Thyroid gland (tissue), 4 donors: ENCODE measurements around the gene TBX6.

ENCODE experiments used
- CTCF ChIP-seq, 6 experiments: fragments of 200-600 bp in 3 of 6; fragments of 450-650 bp in 3 of 6; sonication (generic) in 3 of 6; IDR thresholded peaks; one replicate each; pipeline ENCODE4 v1.5.1; 2016 to 2019; ENCODE audit warnings: antibody characterized with exemption in 6 of 6, mild to moderate bottlenecking in 2 of 6, inconsistent platforms in 1 of 6, moderate library complexity in 1 of 6
- POLR2A ChIP-seq, 2 donors: fragments of 450-650 bp; IDR thresholded peaks; one replicate each; pipeline ENCODE4 v1.6.1; 2017; ENCODE audit warnings: antibody characterized with exemption in 2 of 2, mild to moderate bottlenecking in 2 of 2, moderate library complexity in 1 of 2

GRCh38 chr16:30095166-30096078, 3.7 kb upstream of the TBX6 start:
- no peak for TF ChIP-seq CTCF (IDR thresholded peaks at IDR 0.05)
- TF ChIP-seq POLR2A (IDR thresholded peaks at IDR 0.05): no peak
